Activated CD8-positive, alpha-beta memory T cell treated with anti-CD3 and anti-CD28 coated beads for 24 hours (primary cell): ENCODE results near the gene TRMT6.
A peak's percentile ranks its signal among the peaks of the same experiment; 100 is the strongest.

Source experiments
- DNase-seq: peaks from one replicate; pipeline ENCODE4 v3.0.0-alpha.2; 2020

Gene TRMT6, protein sequence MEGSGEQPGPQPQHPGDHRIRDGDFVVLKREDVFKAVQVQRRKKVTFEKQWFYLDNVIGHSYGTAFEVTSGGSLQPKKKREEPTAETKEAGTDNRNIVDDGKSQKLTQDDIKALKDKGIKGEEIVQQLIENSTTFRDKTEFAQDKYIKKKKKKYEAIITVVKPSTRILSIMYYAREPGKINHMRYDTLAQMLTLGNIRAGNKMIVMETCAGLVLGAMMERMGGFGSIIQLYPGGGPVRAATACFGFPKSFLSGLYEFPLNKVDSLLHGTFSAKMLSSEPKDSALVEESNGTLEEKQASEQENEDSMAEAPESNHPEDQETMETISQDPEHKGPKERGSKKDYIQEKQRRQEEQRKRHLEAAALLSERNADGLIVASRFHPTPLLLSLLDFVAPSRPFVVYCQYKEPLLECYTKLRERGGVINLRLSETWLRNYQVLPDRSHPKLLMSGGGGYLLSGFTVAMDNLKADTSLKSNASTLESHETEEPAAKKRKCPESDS

GRCh38 chr20:5950271-5951031 lies at the start of gene TRMT6, which contains the start of gene MCM8:
Gene TRMT6 (minus strand): TSS chr20:5950533. CDS start chr20:5950405, 128 bp downstream.
Gene MCM8 (plus strand): TSS chr20:5950652. CDS start chr20:5952016, 1,364 bp downstream.
- peak; percentile 97 for DNase-seq

GRCh38 chr20:5999783-6000182 lies 49.5 kb upstream of the TRMT6 start:
- no peak for DNase-seq

DNA sequence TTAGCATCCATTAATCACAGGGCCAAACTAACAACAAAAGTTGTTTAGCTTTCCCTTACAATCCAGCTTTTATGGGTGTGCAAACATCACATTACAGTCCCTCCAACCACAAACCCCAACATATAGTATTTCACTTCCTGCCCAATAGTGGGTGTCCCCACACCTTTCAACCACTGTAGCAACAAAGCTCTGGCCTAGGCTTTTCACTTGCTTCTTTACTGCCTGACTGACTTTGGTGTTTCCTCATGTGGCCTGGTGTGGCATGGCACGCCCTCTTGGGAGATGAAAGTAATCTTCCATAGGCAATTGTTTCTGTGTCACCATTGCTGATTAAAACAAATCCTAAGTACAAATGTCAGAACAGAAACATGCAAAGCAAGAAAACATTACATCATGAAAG lies 46.4 kb upstream of the TRMT6 start:
- no peak for DNase-seq

DNA sequence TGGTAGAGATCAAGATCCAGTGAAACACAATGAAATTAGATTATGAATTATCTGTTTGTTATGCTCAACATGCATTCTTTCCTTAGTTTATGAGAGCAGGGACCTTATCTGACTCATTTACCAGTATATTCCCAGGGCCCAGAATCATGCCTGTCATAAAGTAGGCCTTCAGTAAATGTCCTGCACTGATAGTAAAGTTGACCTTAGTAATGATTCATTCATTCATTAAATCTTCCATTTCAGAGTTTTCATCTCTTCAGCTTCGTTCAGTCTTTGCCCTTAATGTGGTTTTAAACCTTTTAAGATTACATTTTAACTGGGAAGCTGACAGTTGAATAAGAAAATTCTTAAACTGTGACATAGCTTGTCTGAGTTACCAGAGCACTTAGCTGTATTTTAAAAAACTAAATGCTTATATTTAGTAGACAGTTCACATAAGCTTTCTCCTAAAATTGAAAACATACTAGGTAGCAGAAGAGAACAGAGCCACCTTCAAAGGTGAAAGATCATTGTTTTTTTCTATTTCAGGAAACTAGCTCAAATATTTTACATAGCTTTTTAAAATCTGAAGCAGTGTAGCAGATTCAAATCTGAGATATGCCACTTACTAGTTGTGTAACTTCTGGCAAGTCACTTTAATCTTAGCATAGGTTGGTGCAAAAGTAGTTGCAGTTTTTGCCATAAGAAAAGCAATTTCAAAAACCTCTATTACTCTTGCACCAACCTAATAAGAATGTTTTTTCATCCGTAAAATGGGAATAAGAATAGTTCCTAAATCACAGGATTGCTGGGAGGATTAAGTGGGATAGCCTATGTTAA lies 41.5 kb upstream of the TRMT6 start:
- DNase-seq, result no peak

- no peak for DNase-seq
Measured at GRCh38 chr20:5990946-5991345, 40.6 kb upstream of the TRMT6 start.

DNA sequence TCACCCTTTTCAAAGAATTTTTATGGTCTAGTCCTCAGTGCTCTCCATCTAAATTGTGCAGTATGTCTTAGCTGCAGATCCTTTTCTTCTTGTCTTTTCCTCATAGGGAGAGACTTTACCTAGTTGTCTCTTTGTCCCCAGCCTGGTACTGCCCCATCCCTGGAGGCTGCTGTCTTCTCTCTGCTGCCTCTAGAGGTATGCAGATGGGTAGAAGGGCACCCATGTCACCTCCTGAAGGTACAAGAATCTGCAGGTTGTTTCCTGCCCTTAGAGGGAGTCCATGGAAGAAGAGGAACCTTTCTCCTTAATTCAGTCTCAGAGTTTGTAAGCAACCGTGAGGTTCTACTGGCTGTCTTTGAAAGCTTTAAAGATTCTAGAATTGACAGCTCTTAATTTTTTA lies 39.2 kb upstream of the TRMT6 start:
- DNase-seq, result no peak

- no peak for DNase-seq
Measured at GRCh38 chr20:5987383-5987782, 37.0 kb upstream of the TRMT6 start.

- no peak for DNase-seq
Measured at GRCh38 chr20:5980720-5981538, 30.6 kb upstream of the TRMT6 start.

DNA sequence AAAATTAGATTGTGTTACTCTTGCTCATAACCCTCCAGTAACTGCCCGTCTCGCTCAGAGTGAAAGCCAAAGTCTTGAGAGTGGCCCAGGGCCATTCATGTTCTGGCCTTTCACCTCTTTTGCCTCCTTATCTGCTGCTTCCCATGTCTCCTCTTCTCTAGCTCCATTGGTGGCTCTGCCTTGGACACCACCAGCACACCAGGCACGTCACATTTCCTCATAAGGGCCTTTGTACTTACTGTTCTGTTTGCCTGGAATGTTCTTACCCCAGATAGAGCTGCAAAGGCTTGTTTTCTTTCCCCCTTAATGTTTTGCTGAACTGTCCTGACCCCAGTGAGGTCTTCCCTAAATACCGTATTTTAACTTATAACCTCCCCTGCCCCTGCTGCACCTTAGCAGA lies 29.5 kb upstream of the TRMT6 start:
- no peak for DNase-seq

DNA sequence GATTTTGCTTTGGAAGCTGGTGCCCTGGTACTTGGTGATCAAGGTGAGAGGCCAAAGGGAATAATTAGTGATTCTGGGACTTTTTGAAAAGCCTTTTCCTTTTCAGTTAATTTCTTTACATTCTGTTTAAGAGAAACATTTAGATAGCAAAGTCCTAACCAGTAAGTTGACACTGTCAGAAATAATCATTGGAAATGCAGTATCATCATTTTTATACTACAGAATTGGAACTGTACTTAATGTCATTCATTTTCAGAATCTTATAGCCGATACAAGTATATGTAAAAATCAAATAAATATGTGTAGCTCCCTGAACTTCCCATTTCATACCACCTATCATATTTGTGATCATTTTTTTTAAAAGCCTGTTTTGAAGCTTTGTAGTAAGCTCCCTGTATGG lies 27.6 kb upstream of the TRMT6 start:
- DNase-seq, result no peak

GRCh38 chr20:5977223-5977622 lies 26.9 kb upstream of the TRMT6 start:
- DNase-seq, result no peak

DNA sequence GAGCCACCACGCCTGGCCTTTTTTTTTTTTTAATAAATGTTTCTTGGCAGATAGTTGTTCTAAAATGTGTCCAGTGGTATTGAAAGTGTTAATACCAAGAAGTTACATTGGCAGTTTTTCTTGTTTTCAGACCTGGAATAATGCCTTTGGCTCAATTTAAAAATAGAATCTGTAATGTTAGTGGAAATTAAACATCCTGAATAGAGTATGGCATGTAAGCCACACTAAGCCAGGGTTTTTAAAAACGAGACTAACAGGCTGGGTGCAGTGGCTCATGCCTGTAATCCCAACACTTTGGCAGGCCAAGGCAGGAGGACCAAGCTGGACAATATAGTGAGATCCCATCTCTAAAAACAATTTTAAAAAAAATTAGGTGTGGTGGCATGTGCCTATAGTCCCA lies 25.4 kb upstream of the TRMT6 start:
- DNase-seq, result no peak

DNA sequence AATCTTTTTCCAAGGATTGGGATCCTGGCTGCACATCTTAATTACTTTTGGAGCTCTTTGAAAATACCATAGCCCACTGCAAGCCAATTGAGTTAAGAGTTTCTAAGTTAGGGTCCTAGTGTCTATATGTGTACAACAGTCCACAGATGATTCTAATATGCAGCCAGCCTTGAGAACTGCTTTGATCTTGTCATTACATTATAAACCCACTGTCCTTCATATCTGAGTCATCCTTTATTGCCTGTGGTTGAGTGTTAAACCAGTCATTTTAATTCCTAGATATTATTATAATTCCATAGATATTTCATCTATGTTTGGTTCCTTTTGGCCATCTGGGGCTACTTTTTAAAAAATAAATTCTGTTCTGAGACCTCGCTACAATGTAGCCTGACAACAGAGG lies 24.2 kb upstream of the TRMT6 start:
- no peak for DNase-seq

GRCh38 chr20:5973971-5974370 lies 23.6 kb upstream of the TRMT6 start:
- DNase-seq, result no peak

- no peak for DNase-seq
Measured at GRCh38 chr20:5973172-5973571, 22.8 kb upstream of the TRMT6 start.

- DNase-seq, result no peak
Measured at GRCh38 chr20:5971203-5971602, 20.9 kb upstream of the TRMT6 start.

GRCh38 chr20:5970381-5970780 lies 20.0 kb upstream of the TRMT6 start:
- DNase-seq, result no peak

GRCh38 chr20:5969940-5970339 lies 19.6 kb upstream of the TRMT6 start:
- no peak for DNase-seq

- no peak for DNase-seq
Measured at GRCh38 chr20:5969348-5969935, 19.1 kb upstream of the TRMT6 start.

GRCh38 chr20:5968462-5968861 lies 18.1 kb upstream of the TRMT6 start:
- DNase-seq, result no peak

- DNase-seq, result no peak
Measured at GRCh38 chr20:5967469-5967868, 17.1 kb upstream of the TRMT6 start.

DNA sequence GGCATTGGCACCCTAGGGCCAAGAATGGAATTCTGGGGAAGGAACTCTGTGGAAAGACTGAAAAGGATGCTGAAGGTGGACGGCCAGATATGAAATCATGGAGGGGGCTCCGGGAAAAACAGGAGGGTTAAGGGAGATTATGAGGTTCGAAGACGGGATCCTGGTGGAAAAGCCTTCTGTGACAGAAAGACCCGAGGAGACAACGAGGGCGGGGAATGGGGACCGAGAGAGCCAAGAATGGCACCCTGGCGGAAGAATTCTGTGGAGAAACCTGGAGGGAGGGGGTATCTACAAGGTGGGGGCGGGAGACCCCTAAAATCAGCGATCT lies 426 bp downstream of the TRMT6 start:
- DNase-seq, result no peak
